Astrocyte of the cerebellum (primary cell): ENCODE results near the gene GJA5.

Experiments used
- DNase-seq: peaks from one replicate; pipeline ENCODE4 v3.0.0-alpha.2; 2011; ENCODE audit warnings: low read depth
- H3K4me3 ChIP-seq: 2 replicates; pipeline ENCODE4 v1.5.1; 2011; ENCODE audit warnings: mild to moderate bottlenecking, low read depth, low read length, moderate library complexity
- in situ Hi-C: cut with HindIII; loops from 2 replicates; pipeline ENCODE4 v1.10.0; 2017; ENCODE audit warnings: low sequenced_read_pairs
- TF ChIP-seq, protein P1 (sequence below): IDR thresholded peaks from 2 replicates; pipeline ENCODE4 v1.5.1; 2012; ENCODE audit warnings: low read length, low read depth, moderate library complexity, mild to moderate bottlenecking; ENCODE audit errors: missing control alignments

GJA5 gene

DNA sequence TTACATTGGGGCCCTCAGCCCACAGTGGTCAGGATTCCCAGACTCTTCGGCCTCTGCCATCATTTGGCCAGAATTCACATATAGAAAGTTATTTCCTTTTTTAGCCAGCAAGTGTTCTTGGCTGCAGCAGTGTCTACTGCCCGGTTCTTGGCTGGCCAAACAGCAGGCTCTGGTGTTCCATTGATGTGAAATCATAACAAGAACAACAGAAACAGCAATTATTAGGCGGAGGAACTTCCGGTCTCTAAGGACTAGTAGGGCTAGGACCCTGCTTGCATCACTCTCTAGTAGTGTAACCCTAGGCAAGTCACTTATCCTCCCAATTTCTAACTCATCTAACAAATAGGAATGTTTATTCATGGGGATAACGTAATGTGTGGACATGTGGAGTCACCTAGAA lies 8.7 kb upstream of the GJA5 start:
- in situ Hi-C loops, result no loop called here
- TF ChIP-seq, protein P1, sequence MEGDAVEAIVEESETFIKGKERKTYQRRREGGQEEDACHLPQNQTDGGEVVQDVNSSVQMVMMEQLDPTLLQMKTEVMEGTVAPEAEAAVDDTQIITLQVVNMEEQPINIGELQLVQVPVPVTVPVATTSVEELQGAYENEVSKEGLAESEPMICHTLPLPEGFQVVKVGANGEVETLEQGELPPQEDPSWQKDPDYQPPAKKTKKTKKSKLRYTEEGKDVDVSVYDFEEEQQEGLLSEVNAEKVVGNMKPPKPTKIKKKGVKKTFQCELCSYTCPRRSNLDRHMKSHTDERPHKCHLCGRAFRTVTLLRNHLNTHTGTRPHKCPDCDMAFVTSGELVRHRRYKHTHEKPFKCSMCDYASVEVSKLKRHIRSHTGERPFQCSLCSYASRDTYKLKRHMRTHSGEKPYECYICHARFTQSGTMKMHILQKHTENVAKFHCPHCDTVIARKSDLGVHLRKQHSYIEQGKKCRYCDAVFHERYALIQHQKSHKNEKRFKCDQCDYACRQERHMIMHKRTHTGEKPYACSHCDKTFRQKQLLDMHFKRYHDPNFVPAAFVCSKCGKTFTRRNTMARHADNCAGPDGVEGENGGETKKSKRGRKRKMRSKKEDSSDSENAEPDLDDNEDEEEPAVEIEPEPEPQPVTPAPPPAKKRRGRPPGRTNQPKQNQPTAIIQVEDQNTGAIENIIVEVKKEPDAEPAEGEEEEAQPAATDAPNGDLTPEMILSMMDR, result no peak
- H3K4me3 ChIP-seq, result no peak overlapping the region
- no peak for DNase-seq

DNA sequence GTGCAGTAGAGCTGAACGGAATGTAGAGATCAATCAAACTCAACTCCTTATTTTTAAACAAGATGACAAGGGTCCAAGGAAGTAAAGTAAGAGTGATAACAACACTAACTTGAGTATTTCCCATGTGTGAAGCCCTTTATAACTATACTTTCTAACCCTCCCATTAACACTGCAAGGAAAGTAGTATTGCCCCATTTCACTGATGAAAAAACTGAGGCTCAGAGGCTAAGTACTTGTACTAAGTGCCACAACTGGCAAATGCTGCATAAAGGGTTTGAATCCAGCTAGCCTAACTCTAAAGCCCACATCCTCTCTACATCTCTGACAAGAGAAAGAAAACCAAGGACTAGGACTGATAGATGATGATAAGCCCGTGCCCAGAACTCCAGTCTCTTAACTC lies 8.2 kb upstream of the GJA5 start:
- TF ChIP-seq, protein P1, result no peak
- no peak for DNase-seq
- no peak overlapping the region for H3K4me3 ChIP-seq
- in situ Hi-C loops, result no loop called here

DNA sequence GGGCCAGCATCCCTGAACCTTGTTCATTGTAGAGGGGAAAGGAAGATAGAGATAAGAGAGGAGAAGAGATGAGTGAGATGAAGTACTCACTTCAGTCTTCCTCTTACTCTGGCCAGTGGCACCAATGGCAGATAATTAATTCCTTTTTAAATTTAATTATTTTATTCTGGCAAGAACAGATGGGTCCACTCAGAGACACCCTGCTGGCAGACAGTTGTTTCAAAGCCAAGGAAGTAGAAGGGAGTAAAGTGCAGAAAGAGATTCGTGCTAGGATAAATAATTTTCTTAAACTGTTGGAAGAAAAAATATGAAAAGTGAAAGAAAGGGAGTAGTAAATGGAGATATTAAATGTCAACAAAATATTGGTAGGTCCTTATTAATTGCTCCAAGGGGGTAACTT lies 7.7 kb upstream of the GJA5 start:
- TF ChIP-seq, protein P1, result no peak
- DNase-seq, result no peak
- H3K4me3 ChIP-seq, result no peak overlapping the region
- in situ Hi-C loops, result no loop called here

DNA sequence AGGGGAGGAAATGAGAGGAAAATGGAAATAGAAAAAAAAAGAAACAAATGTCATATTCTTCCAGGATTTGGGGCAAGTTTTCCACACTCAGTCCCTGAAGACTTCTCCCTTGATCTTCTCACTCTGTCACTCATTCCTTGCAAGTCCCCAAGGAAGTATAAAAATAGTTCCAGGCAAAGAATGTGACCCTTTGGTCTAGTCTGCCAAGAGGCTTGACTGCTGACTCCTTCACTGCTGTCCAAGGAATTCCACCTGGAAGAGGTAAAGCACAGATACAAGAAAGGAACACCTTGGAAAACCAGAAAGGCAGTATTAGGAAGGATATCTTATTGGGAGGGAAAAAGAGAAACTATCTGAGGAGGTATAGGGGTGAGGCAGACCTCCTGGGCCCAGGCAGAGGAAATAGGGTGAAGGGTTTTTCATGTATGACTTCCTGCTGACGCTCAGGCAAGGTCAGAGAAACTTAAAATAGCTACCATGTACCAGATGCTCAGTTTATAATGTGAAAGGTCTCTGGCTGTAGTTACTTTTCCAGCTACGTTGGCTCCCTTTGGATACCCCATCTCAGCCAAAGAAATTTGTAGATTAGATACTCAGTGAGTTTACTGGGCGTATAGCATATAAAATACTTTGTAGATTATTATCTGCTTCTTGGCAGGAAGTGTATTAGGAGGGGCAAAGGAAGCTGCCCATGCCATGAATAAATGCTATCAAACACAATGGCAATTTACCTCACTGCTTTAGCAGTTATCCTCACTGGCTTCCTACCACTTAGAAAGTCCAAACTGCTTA lies 2.0 kb upstream of the GJA5 start:
- TF ChIP-seq, protein P1, result no peak

DNA sequence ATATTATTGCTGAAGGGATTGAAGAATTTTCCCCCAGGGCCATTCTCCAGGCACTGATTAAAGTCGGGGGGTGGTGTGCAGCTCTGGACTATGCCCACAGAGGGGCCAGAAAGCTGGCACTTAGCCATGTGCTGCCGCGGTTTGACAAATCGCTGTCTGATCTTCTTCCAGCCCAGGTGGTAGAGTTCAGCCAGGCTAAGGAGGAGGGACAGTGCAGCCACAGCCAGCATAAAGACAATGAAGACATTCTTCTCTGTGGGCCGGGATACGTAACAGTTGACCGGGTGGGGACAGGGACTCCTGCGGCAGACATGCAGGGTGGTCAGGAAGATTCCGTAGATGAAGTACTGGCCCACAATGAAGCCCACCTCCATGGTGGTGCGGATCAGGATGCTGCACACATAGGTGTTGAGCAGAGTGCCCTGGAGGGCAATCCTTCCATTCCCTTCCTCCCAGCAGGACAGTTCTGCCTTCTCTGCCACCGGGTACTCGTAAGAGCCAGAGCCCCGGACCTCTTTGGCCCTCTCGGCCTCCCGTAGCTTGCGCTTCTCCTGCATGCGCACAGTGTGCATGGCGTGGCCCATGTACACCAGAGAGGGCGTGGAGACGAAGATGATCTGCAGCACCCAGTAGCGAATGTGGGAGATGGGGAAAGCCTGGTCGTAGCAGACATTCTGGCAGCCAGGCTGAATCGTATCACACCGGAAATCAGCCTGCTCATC lies 1.9 kb downstream of the GJA5 start:
- no peak for DNase-seq
- in situ Hi-C loops, result no loop called here
- TF ChIP-seq, protein P1, result no peak
- H3K4me3 ChIP-seq, result no peak overlapping the region

More for the DNA sequence above, 2.0 kb upstream of the GJA5 start:
- no peak overlapping the region for H3K4me3 ChIP-seq
- in situ Hi-C loops, result no loop called here
- no peak for DNase-seq

DNA sequence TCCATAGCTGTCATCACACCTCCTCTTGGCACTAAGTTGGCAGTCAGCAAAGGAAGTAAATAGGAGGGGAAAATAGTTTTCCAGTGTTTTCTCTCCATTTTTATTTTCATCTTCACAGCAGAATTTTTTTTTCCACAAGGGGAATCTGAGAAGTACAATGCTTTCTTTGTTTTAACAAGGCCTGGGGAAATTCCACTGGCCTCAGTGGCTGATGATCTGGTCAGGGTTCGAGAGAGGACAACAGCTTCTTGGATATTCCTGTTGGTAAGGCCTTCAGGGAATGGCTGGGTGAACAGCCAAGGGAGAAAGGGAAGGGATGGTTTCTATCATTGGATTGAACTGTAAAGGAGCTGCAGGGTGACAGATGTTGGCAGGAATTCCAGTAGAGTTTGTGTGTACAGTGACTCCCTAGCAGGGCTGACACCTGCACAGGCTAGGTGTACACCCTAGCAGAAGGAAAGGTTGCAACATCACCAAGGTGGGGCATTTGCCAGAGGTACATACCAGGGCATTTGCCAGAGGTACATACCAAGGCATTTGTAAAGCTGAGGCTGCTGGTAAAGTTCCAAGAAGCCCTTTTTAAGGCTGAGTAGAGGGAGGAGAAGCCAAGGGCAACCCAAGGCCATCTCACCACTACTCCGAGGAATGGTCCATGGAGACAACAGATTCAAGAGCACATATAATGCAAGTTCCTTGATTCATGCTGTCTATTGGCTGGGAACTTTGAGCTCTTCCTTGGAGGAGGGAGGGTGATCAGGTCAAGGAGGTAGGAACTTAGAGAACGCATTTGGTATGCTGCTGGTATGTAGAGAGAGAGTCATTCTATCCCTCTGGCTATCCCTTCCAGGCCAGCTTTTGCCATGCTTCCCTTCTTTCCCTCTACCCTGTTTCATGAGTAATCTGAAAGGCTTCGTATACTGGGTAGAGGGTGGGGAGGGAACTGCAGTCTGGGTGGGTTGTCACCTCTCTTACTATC lies 3.1 kb downstream of the GJA5 start:
- no peak for DNase-seq
- TF ChIP-seq, protein P1, result no peak
- in situ Hi-C loops, result no loop called here
- H3K4me3 ChIP-seq, result no peak overlapping the region
